SU-DHL-6 (cell line): ENCODE data around the gene NEAT1.

Experiments used
- CTCF ChIP-seq: fragments of 200-600 bp; sonication (generic); IDR thresholded peaks from one replicate; pipeline ENCODE4 v1.5.1; 2017; ENCODE audit warnings: antibody characterized with exemption, mild to moderate bottlenecking, low read length, moderate library complexity; ENCODE audit not compliant: insufficient read depth, poor library complexity, severe bottlenecking
- EZH2phosphoT487 ChIP-seq: fragments of 200-600 bp; sonication (generic), shearing (Covaris generic); conservative IDR thresholded peaks from 2 replicates; pipeline ENCODE4 v1.6.1; 2018; ENCODE audit warnings: mild to moderate bottlenecking, antibody characterized with exemption, low read length, moderate library complexity, mixed read lengths

- TF ChIP-seq CTCF (no peak), EZH2phosphoT487 (no peak)
Observed at GRCh38 chr11:65478388-65479183, 56.0 kb downstream of the NEAT1 start.
